Choroid plexus epithelial cell (primary cell): ENCODE data around the gene TEX13C.
"Not testable (repeated sequence)": the region's sequence is repeated elsewhere in the genome, so short reads cannot be mapped to it uniquely, and the experiment has no call there.

ENCODE experiments used
- DNase-seq: peaks from one replicate; pipeline ENCODE4 v3.0.0-alpha.2; 2010; ENCODE audit warnings: low read depth
- H3K4me3 ChIP-seq: 2 replicates; pipeline ENCODE4 v1.5.1; 2011; ENCODE audit warnings: low read depth, mild to moderate bottlenecking, control low read depth, low read length, moderate library complexity
- CTCF ChIP-seq: conservative IDR thresholded peaks from 2 replicates; pipeline ENCODE4 v1.5.1; 2011; ENCODE audit warnings: low read depth, mild to moderate bottlenecking, control low read depth, inconsistent platforms, low read length, moderate library complexity

Gene TEX13C

GRCh38 chrX:125293850-125294780, 25.6 kb upstream of the TEX13C start:
- H3K4me3 ChIP-seq = no peak overlapping the region
- no peak for TF ChIP-seq CTCF
- DNase-seq = no peak

DNA sequence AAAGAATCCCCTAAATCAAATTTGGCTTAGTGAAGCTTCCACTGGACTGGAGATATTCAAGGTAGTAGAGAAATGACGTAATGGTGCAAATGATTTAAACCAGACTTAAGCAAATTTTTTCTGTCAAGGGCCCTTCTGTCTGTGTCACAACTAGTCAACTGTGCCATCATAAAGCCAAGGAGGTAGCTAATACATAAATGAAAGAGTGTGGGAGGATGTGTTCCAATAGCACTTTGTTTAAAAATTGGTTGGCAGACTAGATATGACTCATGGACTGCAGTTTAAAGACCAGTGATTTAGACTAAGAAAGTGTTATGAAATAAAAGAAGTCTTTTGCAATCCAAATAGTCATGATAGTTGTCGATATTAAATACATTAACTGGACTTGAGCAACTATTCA, 24.3 kb upstream of the TEX13C start:
- no peak overlapping the region for H3K4me3 ChIP-seq
- no peak for TF ChIP-seq CTCF
- no peak for DNase-seq

- H3K4me3 ChIP-seq = no peak overlapping the region
- no peak for TF ChIP-seq CTCF
- no peak for DNase-seq
Measured at GRCh38 chrX:125298871-125299270, 20.8 kb upstream of the TEX13C start.

- DNase-seq = no peak
- TF ChIP-seq CTCF = no peak
- no peak overlapping the region for H3K4me3 ChIP-seq
Measured at GRCh38 chrX:125306335-125306866, 13.3 kb upstream of the TEX13C start.

GRCh38 chrX:125308653-125309052, 11.0 kb upstream of the TEX13C start:
- no peak for DNase-seq
- no peak overlapping the region for H3K4me3 ChIP-seq
- no peak for TF ChIP-seq CTCF

DNA sequence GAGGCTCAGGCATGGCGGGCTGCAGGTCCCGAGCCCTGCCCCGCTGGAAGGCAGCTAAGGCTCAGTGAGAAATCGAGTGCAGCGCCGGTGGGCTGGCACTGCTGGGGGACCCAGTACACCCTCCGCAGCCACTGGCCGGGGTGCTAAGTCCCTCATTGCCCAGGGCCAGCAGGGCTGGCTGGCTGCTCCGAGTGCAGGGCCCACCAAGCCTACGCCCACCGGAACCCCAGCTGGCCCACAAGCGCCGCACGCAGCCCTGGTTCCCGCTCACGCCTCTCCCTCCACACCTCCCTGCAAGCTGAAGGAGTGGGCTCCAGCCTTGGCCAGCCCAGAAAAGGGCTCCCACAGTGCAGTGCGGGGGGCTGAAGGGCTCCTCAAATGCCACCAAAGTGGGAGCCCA, 505 bp upstream of the TEX13C start:
- not testable (repeated sequence) for DNase-seq, H3K4me3 ChIP-seq

- no peak for DNase-seq
- TF ChIP-seq CTCF = no peak
- no peak overlapping the region for H3K4me3 ChIP-seq
Measured at GRCh38 chrX:125322431-125322830, 2.8 kb downstream of the TEX13C start.
